ENCODE measurements around the gene EIF2S3.
"Not testable (repeated sequence)": the region's sequence is repeated elsewhere in the genome, so short reads cannot be mapped to it uniquely, and the experiment has no call there.

Gene EIF2S3

DNA sequence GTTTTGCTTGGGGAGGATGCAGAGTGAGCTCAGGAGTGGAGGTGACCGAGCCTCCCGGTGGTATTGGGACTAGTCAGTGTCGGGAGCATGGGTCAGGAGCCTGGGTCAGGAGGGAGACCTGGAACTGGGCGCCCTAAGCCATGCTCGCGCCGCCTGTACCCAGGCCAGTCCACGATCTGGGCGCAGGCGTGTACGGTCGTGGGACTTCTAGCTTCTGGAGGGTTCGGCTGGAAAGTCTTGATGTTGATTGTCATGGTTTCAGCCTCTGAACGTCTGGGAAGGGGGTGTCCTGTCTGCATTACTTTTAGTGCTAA is 244 bp downstream of the EIF2S3 start:
- TF ChIP-seq, protein P1, sequence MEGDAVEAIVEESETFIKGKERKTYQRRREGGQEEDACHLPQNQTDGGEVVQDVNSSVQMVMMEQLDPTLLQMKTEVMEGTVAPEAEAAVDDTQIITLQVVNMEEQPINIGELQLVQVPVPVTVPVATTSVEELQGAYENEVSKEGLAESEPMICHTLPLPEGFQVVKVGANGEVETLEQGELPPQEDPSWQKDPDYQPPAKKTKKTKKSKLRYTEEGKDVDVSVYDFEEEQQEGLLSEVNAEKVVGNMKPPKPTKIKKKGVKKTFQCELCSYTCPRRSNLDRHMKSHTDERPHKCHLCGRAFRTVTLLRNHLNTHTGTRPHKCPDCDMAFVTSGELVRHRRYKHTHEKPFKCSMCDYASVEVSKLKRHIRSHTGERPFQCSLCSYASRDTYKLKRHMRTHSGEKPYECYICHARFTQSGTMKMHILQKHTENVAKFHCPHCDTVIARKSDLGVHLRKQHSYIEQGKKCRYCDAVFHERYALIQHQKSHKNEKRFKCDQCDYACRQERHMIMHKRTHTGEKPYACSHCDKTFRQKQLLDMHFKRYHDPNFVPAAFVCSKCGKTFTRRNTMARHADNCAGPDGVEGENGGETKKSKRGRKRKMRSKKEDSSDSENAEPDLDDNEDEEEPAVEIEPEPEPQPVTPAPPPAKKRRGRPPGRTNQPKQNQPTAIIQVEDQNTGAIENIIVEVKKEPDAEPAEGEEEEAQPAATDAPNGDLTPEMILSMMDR (conservative IDR thresholded peaks at IDR 0.05; ENCODE audit: low read depth, low read length) = no peak
- no peak for DNase-seq (ENCODE audit: low read depth)
- no peak overlapping the region for H3K4me3 ChIP-seq (ENCODE audit: low read depth, low read length)

DNA sequence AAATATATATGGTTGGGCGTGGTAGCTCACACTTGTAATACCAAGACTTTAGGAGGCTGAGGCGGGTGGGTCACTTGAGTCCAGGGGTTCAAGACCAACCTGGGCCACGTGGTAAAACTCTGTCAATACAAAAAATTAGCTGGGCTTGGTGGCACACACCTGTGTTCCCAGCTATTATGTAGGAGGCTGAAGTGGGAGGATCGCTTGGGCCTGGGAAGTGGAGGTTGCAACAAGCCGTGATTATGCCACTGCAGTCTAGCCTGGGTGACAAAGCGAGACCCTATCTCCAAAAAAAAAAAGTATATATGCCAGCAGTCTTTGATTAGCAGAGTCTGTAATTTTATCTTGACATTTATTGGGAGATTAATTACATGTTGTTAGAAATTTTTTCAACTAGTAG is 8.7 kb downstream of the EIF2S3 start:
- TF ChIP-seq, protein P1 (conservative IDR thresholded peaks at IDR 0.05; ENCODE audit: low read depth, low read length) = no peak
- DNase-seq (ENCODE audit: low read depth) = no peak
- H3K4me3 ChIP-seq (ENCODE audit: low read depth, low read length) = no peak overlapping the region

DNA sequence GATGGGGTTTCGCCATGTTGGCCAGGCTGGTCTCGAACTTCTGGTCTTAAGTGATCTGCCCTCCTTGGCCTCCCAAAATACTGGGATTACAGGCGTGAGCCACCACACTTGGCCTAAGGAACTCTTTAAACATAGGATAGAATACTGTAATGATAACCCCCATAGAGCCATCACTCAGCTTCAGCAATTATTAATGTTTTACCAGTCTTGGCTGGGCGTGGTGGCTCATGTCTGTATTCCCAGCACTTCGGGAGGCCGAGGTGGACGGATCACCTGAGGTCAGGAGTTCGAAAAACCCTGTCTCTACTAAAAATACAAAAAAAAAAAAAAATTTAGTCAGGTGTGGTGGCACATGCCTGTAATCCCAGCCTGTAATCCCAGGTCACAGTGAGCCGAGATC is 15.1 kb downstream of the EIF2S3 start:
- TF ChIP-seq, protein P1 (conservative IDR thresholded peaks at IDR 0.05; ENCODE audit: low read depth, low read length) = no peak
- H3K4me3 ChIP-seq (ENCODE audit: low read depth, low read length) = no peak overlapping the region
- no peak for DNase-seq (ENCODE audit: low read depth)

DNA sequence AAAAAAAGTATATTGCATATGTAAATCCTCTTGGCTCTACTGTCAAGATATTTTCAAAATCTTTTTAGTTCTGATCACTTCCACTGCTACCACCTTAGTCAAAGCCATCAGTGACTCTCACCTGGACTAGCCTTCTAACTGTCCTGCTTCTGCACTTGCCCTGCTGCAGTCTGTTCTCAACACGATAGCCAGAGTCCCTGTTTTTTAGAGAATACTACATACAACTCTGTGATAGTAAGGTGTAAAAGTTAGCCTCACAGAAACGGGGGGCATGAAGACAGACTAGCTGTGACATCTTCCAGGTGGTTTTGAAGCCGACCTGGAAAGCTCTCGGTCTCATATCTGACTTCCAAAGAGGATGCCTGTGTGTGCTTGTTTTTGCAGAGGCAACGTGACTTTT is 24.7 kb downstream of the EIF2S3 start:
- DNase-seq (ENCODE audit: low read depth) = no peak
- TF ChIP-seq, protein P1 (conservative IDR thresholded peaks at IDR 0.05; ENCODE audit: low read depth, low read length) = no peak
- H3K4me3 ChIP-seq (ENCODE audit: low read depth, low read length) = no peak overlapping the region

DNA sequence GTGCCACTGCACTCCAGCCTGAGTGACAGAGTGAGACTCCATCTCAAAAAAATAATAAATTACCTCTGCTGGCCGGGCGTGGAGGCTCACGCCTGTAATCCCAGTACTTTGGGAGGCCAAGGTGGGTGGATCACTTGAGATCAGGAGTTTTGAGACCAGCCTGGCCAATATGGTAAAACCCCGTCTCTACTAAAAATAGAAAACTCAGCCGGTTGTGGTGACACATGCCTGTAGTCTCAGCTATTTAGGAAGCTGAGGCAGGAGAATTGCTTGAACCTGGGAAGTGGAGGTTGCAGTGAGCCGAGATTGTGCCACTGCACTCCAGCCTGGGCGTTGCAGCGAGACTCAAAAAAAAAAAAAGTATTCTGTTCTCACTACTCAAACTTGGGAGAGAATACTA is 25.5 kb downstream of the EIF2S3 start:
- not testable (repeated sequence) for H3K4me3 ChIP-seq (ENCODE audit: low read depth, low read length); DNase-seq (ENCODE audit: low read depth)

DNA sequence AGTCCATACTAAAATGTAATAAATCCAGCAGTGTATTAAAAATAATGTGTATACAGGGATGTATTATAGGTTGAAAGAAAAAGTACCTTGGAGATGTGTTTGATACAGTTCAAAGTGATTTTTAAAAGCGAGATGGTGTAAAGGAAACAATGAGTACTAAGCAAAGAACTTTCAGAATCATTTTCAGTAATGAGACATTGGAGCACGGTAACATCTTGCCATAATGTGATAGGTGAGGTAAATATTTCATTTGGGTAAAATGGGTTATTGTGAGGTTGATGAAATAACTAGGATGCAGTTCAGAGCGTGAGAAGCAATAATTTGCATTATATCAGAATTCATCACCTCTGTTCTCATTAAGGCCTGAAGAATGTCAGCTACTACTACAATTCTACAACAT is 25.9 kb downstream of the EIF2S3 start:
- DNase-seq (ENCODE audit: low read depth) = no peak
- TF ChIP-seq, protein P1 (conservative IDR thresholded peaks at IDR 0.05; ENCODE audit: low read depth, low read length) = no peak
- no peak overlapping the region for H3K4me3 ChIP-seq (ENCODE audit: low read depth, low read length)

DNA sequence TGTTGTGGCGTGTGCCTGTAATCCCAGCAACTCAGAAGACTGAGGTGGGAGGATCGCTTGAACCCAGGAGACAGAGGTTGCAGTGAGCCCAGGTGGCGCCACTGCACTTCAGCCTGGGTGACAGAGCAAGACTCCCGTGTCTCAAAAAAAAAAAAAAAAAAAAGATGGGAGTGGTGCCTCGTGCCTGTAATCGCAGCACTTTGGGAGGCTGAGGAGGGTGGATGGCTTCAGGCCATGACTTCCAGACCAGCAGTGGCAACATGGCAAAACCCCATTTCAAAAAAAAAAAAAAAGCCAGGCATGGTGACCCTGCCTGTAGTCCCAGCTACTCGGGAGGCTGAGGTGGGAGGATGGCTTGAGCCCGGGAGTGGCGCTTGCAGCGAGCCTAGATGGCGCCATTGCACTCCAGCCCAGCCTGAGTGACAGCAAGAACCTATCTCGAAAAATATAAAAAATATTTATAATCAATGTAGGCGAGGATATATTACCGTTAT is 27.0 kb downstream of the EIF2S3 start:
- DNase-seq (ENCODE audit: low read depth) = peak; percentile 76
- TF ChIP-seq, protein P1 (conservative IDR thresholded peaks at IDR 0.05; ENCODE audit: low read depth, low read length) = peak; percentile 70
- H3K4me3 ChIP-seq (ENCODE audit: low read depth, low read length) = peak overlapping the region; percentile 11

DNA sequence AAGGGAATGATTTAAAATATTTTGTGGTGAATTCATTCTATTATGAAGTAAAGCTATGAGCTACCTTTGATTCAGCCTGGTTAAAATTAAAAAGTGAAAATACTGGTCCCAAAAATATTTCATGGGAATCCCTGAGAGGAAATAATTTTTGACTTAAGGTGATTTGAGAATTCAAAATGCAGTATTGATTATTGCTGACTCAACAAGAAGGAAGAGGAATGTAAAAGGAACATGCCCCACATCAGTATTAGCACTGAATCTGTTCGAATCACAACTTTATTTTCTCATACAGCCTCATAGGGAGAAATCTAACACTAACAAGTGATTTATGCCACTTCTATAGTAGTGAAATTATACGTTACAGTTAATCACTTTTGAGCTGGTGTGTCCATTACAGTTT is 27.7 kb downstream of the EIF2S3 start:
- no peak for DNase-seq (ENCODE audit: low read depth)
- TF ChIP-seq, protein P1 (conservative IDR thresholded peaks at IDR 0.05; ENCODE audit: low read depth, low read length) = no peak
- no peak overlapping the region for H3K4me3 ChIP-seq (ENCODE audit: low read depth, low read length)
